ENCODE results near the gene KIAA0232.

Gene KIAA0232

DNA sequence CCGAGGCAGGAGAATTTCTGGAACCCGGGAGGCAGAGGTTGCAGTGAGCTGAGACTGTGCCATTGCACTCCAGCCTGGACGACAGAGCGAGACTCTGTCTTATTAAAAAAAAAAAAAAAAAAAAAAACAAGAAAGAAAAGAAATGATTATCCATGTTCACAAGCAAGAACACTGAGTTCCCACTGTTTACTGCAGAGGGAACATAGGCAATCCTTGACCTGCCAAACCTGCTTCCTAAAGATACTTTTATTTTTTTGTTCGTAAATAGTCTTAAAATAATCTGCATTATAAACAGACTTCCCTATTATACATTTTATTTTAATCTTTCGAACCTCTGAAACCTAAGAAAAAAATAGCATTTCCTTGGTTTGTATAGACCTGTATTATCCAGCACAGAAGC, 76.5 kb downstream of the KIAA0232 start:
- Histone ChIP-seq H3K9me3 (ENCODE audit: control insufficient read depth, insufficient read depth, low read length) (no peaks in the 10 kb centered on the region), H3K27me3 (ENCODE audit: control insufficient read depth, insufficient read depth, low read length) (no peaks in the 10 kb centered on the region), H3K9ac (ENCODE audit: low read depth, low read length) (no peak overlapping the region), H3K4me1 (ENCODE audit: control insufficient read depth, insufficient read depth, low read length) (no peaks in the 10 kb centered on the region), H3K36me3 (ENCODE audit: control insufficient read depth, insufficient read depth, low read length) (no peaks in the 10 kb centered on the region), H3K4me3 (ENCODE audit: low read depth, low read length) (no peak overlapping the region)

DNA sequence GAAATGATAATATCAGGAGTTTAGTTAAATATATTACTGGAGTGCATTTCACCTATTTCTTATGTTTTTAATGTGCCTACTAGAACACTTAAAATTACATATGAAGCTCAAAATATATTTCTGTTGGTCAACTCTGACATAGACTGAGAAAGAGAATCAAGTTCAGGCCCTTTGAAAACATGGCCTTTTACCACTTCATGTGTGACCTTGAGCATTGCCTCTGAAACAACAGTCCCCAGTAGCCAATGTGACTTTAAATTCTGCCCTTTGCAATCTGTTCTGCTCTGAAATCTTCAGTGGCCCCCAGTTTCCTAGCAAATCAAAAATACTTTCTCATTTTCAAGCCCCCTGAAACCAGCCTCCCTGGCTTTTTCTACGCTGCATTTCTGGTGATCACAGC, 77.0 kb downstream of the KIAA0232 start:
- H3K9ac ChIP-seq (ENCODE audit: low read depth, low read length): no peak overlapping the region
- H3K4me1 ChIP-seq (ENCODE audit: control insufficient read depth, insufficient read depth, low read length): no peaks in the 10 kb centered on the region
- H3K27me3 ChIP-seq (ENCODE audit: control insufficient read depth, insufficient read depth, low read length): no peaks in the 10 kb centered on the region
- no peaks in the 10 kb centered on the region for H3K36me3 ChIP-seq (ENCODE audit: control insufficient read depth, insufficient read depth, low read length)
- no peak overlapping the region for H3K4me3 ChIP-seq (ENCODE audit: low read depth, low read length)
- H3K9me3 ChIP-seq (ENCODE audit: control insufficient read depth, insufficient read depth, low read length): no peaks in the 10 kb centered on the region

DNA sequence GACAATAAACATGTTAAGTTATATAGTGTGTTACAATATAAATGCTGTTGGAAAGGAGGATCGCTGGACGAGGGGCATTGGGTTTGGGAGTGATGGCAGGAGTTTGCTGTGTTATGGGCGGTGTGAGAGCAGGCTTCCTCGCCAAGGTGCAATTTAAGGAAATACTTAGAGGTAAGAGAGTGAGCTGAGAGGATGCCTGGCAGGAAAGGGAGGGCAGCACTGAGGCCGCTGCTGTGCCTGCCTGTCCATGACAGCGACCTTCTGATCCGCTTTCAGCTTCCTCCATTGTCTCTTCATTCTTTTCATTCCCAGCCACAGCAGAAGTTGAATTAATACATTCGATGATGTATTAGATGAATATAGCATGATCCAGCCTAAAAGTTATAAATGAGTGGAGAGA, 85.9 kb downstream of the KIAA0232 start:
- Histone ChIP-seq H3K9me3 (ENCODE audit: control insufficient read depth, insufficient read depth, low read length) (no peaks in the 10 kb centered on the region), H3K9ac (ENCODE audit: low read depth, low read length) (no peak overlapping the region), H3K4me1 (ENCODE audit: control insufficient read depth, insufficient read depth, low read length) (no peaks in the 10 kb centered on the region), H3K36me3 (ENCODE audit: control insufficient read depth, insufficient read depth, low read length) (peaks cover 3% of the 10 kb centered on the region), H3K27me3 (ENCODE audit: control insufficient read depth, insufficient read depth, low read length) (no peaks in the 10 kb centered on the region), H3K4me3 (ENCODE audit: low read depth, low read length) (no peak overlapping the region)

DNA sequence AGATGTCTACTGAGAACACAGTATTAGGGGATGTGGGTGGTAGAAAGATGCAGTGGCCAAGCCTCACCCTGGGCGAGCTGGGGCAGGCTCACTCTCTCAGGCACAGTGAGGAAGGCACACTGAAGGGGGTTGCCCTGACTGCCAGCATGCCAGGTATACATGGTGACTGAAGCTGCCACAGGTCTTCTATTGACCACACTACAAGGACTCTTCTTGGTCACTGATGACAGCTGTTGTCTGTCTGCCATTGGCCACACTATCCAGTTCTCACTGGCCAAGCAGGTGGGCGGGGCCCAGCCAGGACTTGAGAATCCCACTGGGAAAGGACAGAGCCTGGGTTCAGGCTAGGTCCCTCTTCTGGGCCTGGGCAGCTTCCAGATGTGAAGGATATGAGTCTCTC, 87.4 kb downstream of the KIAA0232 start:
- H3K4me1 ChIP-seq (ENCODE audit: control insufficient read depth, insufficient read depth, low read length): no peaks in the 10 kb centered on the region
- H3K36me3 ChIP-seq (ENCODE audit: control insufficient read depth, insufficient read depth, low read length): peaks cover 12% of the 10 kb centered on the region
- no peaks in the 10 kb centered on the region for H3K27me3 ChIP-seq (ENCODE audit: control insufficient read depth, insufficient read depth, low read length)
- no peaks in the 10 kb centered on the region for H3K9me3 ChIP-seq (ENCODE audit: control insufficient read depth, insufficient read depth, low read length)
- H3K9ac ChIP-seq (ENCODE audit: low read depth, low read length): no peak overlapping the region
- H3K4me3 ChIP-seq (ENCODE audit: low read depth, low read length): no peak overlapping the region

DNA sequence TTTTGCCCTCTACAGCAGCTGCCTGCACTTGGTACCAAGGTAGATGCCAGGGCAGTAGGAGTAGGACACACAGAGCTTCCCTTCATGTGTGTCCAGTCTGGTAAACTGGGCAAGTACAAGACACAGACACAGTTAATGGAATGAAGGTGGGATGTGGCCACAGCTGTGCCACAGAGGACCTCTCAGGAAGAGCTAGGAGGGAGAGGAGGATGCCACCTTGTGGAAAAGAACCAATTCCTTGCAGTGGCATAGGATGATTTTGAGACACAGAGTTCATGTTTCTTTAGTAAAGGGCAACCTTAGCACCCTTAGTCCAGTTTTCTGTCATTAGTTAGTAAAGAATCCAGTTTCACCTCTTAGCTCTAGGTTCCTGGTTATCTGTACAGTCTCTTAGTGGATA, 90.8 kb downstream of the KIAA0232 start:
- Histone ChIP-seq H3K4me3 (ENCODE audit: low read depth, low read length) (no peak overlapping the region), H3K9me3 (ENCODE audit: control insufficient read depth, insufficient read depth, low read length) (no peaks in the 10 kb centered on the region), H3K4me1 (ENCODE audit: control insufficient read depth, insufficient read depth, low read length) (peaks cover 2% of the 10 kb centered on the region), H3K27me3 (ENCODE audit: control insufficient read depth, insufficient read depth, low read length) (no peaks in the 10 kb centered on the region), H3K9ac (ENCODE audit: low read depth, low read length) (no peak overlapping the region), H3K36me3 (ENCODE audit: control insufficient read depth, insufficient read depth, low read length) (peaks cover 21% of the 10 kb centered on the region)

DNA sequence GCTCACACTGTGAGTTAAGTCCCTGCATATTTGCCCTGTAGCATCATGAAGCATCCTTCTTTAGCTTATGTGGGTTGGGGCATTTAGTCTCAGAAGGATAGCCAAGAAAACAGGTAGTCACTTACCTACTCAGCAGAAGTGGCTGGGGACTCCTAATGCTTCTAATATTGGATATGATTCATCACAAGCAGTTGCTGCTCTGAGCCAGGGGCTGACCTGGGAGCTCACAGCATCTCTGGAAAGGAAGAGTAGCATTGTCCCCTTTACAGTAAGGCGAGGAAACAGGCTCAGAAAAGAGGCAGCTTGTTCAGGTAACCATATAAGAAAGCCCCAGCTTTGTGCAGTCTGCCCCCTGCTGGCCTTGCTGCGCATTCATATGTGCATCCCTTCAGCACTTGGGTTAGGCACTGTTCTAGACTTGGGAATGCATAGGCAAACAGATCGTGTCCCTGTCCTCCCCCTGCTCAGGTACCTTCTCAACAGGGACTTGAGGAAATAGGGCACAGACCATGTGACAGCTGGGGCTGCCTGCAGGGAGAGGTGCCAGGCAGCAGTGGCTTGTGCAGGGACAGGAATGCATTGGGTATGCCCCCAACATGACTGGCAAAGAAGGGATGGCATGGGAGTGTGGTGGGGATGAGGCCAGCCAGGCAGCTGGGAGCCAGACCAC, 91.4 kb downstream of the KIAA0232 start:
- H3K4me3 ChIP-seq (ENCODE audit: low read depth, low read length): no peak overlapping the region
- H3K9ac ChIP-seq (ENCODE audit: low read depth, low read length): no peak overlapping the region
- H3K9me3 ChIP-seq (ENCODE audit: control insufficient read depth, insufficient read depth, low read length): no peaks in the 10 kb centered on the region
- H3K27me3 ChIP-seq (ENCODE audit: control insufficient read depth, insufficient read depth, low read length): no peaks in the 10 kb centered on the region
- peaks cover 2% of the 10 kb centered on the region for H3K4me1 ChIP-seq (ENCODE audit: control insufficient read depth, insufficient read depth, low read length)
- H3K36me3 ChIP-seq (ENCODE audit: control insufficient read depth, insufficient read depth, low read length): peaks cover 27% of the 10 kb centered on the region

DNA sequence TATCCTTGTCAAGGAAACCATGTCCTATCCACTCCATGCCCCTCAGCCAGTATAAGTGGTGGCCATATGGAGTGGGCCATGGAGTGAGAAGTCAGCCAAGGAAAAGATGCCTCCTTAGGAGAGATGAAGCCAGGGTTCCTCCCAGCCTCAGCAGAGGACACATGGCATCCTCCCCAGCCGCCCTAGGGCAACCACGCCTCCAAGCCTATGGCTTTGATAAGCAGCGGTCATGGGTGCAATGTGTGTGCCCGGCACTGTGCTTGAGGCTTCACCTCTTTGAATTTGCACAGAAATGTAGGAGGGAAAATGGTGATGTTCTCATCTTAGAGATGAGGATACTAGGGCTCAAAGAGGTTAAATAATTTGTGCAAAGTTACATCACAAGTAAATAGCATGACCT, 92.5 kb downstream of the KIAA0232 start:
- H3K4me1 ChIP-seq (ENCODE audit: control insufficient read depth, insufficient read depth, low read length): peaks cover 2% of the 10 kb centered on the region
- no peak overlapping the region for H3K4me3 ChIP-seq (ENCODE audit: low read depth, low read length)
- peaks cover 35% of the 10 kb centered on the region for H3K36me3 ChIP-seq (ENCODE audit: control insufficient read depth, insufficient read depth, low read length)
- H3K9ac ChIP-seq (ENCODE audit: low read depth, low read length): no peak overlapping the region
- H3K9me3 ChIP-seq (ENCODE audit: control insufficient read depth, insufficient read depth, low read length): no peaks in the 10 kb centered on the region
- no peaks in the 10 kb centered on the region for H3K27me3 ChIP-seq (ENCODE audit: control insufficient read depth, insufficient read depth, low read length)

DNA sequence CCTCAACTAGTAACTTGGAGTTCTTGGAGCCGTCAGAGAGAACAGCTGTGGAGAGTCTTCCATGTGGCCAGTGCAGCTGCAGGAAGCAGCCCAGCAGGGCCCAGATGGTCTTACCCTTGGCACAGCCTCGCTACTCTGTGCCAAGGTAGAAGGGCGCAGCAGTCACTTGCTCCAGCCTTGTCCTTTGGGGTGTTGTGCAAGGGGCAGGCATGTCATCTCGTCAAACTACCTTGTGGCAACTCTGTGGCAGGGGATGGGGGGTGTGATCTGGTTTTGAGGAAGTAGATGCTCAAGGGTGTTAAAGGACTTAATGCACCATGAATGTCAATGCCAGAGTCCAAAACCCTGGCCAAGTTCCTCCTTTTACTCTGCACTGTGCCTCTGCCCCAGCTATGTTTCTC, 92.9 kb downstream of the KIAA0232 start:
- H3K9me3 ChIP-seq (ENCODE audit: control insufficient read depth, insufficient read depth, low read length): no peaks in the 10 kb centered on the region
- peaks cover 35% of the 10 kb centered on the region for H3K36me3 ChIP-seq (ENCODE audit: control insufficient read depth, insufficient read depth, low read length)
- no peak overlapping the region for H3K4me3 ChIP-seq (ENCODE audit: low read depth, low read length)
- H3K9ac ChIP-seq (ENCODE audit: low read depth, low read length): no peak overlapping the region
- H3K4me1 ChIP-seq (ENCODE audit: control insufficient read depth, insufficient read depth, low read length): peaks cover 2% of the 10 kb centered on the region
- H3K27me3 ChIP-seq (ENCODE audit: control insufficient read depth, insufficient read depth, low read length): no peaks in the 10 kb centered on the region

DNA sequence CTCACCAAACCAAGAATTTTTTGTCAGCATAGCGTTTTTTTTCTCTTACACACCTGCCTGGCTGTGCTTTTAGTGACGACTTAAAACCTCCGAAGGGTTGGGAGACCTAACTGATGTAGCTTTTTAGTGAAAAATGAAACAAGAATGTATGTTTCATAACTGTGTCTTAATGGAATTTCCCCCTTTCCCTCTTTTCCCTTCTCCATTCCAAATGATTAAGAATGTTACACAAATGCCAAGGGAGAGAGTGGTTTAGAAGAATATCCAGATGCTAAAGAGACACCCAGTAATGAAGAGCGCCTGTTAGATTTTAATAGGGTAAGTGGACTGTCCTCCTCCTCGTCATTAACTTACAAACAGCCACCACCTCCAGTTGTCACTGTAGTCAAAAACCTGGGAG, 93.9 kb downstream of the KIAA0232 start:
- H3K9me3 ChIP-seq (ENCODE audit: control insufficient read depth, insufficient read depth, low read length): no peaks in the 10 kb centered on the region
- H3K4me1 ChIP-seq (ENCODE audit: control insufficient read depth, insufficient read depth, low read length): peaks cover 2% of the 10 kb centered on the region
- H3K36me3 ChIP-seq (ENCODE audit: control insufficient read depth, insufficient read depth, low read length): peaks cover 35% of the 10 kb centered on the region
- H3K4me3 ChIP-seq (ENCODE audit: low read depth, low read length): no peak overlapping the region
- H3K9ac ChIP-seq (ENCODE audit: low read depth, low read length): no peak overlapping the region
- no peaks in the 10 kb centered on the region for H3K27me3 ChIP-seq (ENCODE audit: control insufficient read depth, insufficient read depth, low read length)

DNA sequence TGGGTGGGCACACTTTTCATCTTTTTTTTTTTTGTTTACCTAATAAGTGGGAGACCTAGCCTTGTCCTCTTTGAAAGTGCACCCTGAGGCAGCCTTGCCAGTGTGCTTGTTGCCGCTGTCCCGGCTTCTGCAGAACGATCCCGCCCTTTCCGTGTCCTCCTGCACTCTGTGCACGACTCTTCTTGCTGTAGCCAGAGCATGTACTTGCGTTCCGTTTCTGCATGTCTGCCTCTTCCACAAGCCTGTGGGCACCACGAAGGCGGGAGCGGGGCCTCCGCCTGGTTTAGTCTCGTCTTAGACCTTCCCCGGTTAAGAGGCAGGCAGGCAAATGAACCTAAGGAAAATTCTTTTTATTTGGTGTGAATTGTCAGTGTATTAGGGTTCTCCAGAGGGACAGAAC, 94.5 kb downstream of the KIAA0232 start:
- no peak overlapping the region for H3K4me3 ChIP-seq (ENCODE audit: low read depth, low read length)
- H3K9ac ChIP-seq (ENCODE audit: low read depth, low read length): no peak overlapping the region
- H3K27me3 ChIP-seq (ENCODE audit: control insufficient read depth, insufficient read depth, low read length): no peaks in the 10 kb centered on the region
- H3K4me1 ChIP-seq (ENCODE audit: control insufficient read depth, insufficient read depth, low read length): peaks cover 2% of the 10 kb centered on the region
- H3K9me3 ChIP-seq (ENCODE audit: control insufficient read depth, insufficient read depth, low read length): no peaks in the 10 kb centered on the region
- peaks cover 36% of the 10 kb centered on the region for H3K36me3 ChIP-seq (ENCODE audit: control insufficient read depth, insufficient read depth, low read length)

DNA sequence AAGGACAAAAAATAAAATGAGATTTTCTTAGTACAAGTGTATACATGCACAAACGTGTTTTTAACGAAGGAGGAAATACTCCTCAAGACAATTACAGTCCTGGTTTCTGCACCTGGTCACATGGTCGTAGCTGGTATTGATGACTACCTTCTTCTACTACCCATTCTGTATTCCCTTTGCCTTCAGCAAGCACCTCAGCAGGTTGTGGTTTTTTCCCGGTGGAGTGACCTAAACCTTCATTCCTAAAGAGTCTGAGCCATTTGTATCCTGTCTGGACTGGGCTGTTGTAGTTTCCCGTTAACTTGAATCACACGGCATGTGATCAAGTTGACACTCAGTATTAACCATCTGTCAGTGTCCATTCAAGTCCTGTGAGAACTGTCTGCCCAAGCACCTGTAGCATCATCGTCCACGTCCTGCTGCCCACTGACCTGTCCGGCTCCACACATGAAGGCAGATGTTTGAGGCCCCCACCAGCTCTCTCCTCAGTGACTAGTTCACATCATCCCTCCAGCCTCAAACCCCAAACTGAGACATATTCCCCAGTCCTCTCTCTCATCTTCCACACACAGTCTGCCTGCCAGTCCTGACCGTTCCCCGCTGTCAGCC, 96.0 kb downstream of the KIAA0232 start:
- H3K4me3 ChIP-seq (ENCODE audit: low read depth, low read length): no peak overlapping the region
- no peaks in the 10 kb centered on the region for H3K27me3 ChIP-seq (ENCODE audit: control insufficient read depth, insufficient read depth, low read length)
- H3K36me3 ChIP-seq (ENCODE audit: control insufficient read depth, insufficient read depth, low read length): peaks cover 35% of the 10 kb centered on the region
- H3K9ac ChIP-seq (ENCODE audit: low read depth, low read length): no peak overlapping the region
- H3K9me3 ChIP-seq (ENCODE audit: control insufficient read depth, insufficient read depth, low read length): no peaks in the 10 kb centered on the region
- H3K4me1 ChIP-seq (ENCODE audit: control insufficient read depth, insufficient read depth, low read length): peaks cover 2% of the 10 kb centered on the region

DNA sequence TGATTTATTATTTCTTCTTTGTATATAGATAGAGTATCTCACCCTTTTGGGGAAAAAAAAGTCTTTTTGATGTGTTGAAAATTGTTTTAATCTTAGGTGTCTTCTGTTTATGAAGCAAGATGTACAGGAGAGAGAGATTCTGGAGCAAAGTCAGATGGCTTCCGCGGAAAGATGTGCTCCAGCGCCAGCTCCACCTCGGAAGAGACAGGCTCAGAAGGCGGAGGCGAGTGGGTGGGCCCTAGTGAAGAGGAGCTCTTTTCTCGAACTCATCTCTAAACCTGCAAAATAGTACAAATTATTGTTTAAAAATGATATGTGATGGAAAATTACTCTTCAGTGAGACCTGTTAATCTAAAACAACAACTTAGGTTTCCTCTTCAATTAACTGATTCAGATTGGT, 98.2 kb downstream of the KIAA0232 start:
- Histone ChIP-seq H3K27me3 (ENCODE audit: control insufficient read depth, insufficient read depth, low read length) (no peaks in the 10 kb centered on the region), H3K36me3 (ENCODE audit: control insufficient read depth, insufficient read depth, low read length) (peaks cover 22% of the 10 kb centered on the region), H3K9ac (ENCODE audit: low read depth, low read length) (no peak overlapping the region), H3K4me1 (ENCODE audit: control insufficient read depth, insufficient read depth, low read length) (peaks cover 2% of the 10 kb centered on the region), H3K4me3 (ENCODE audit: low read depth, low read length) (no peak overlapping the region), H3K9me3 (ENCODE audit: control insufficient read depth, insufficient read depth, low read length) (no peaks in the 10 kb centered on the region)
